B cell (primary cell): ENCODE measurements around the gene TRMT2A. TPM values are rescaled to one million over a fixed set of nuclear protein-coding genes. Genes with fewer than 3 reads are reported as not detected.

Source experiments
- ATAC-seq: fragments of 200-7000 bp; cut with Tn5 transposase; one replicate; pipeline ENCODE4 v1.10.0; 2021; ENCODE audit warnings: low read depth, mild to moderate bottlenecking, moderate number of reproducible peaks, moderate library complexity
- CTCF ChIA-PET: fragments of 350-600 bp; sonication (Branson Sonifier 250); formaldehyde crosslinking; loops from one replicate; lab custom pipeline; 2021; ENCODE audit warnings: antibody characterized with exemption, inconsistent platforms; lab: Charles Lee
- POLR2A ChIA-PET: fragments of 350-600 bp; sonication (Branson Sonifier 250); formaldehyde crosslinking; loops from one replicate; lab custom pipeline; 2021; ENCODE audit warnings: antibody characterized with exemption; lab: Charles Lee
- DNase-seq: peaks from one replicate; pipeline ENCODE4 v3.0.0; 2013
- H2AFZ ChIP-seq: 2 replicates; pipeline ENCODE4 v1.6.1; 2012; ENCODE audit warnings: mild to moderate bottlenecking, low read depth, low read length; ENCODE audit not compliant: insufficient read depth, poor library complexity, severe bottlenecking
- H3K27ac ChIP-seq, 2 donors: 1 replicate in 1 of 2; 2 replicates in 1 of 2; pipeline ENCODE4 v1.5.1; 2012 to 2013; ENCODE audit warnings: low read length in 2 of 2, mild to moderate bottlenecking in 2 of 2, moderate library complexity in 1 of 2
- H3K27me3 ChIP-seq, 4 experiments: fragments of 200-600 bp in 1 of 4; sonication (generic) in 1 of 4; replicated peaks in 1 of 4; 1 replicate in 2 of 4; 2 replicates in 2 of 4; pipeline versions ENCODE4 v1.6.1 to v1.7.0; 2013 to 2016; ENCODE audit warnings: low read length in 3 of 4, mild to moderate bottlenecking in 2 of 4, mixed read lengths in 1 of 4, moderate library complexity in 1 of 4; ENCODE audit not compliant: insufficient read depth in 4 of 4, control insufficient read depth in 3 of 4; ENCODE audit errors: control extremely low read depth in 1 of 4
- H3K36me3 ChIP-seq, 2 experiments: replicated peaks in 1 of 2; 1 replicate in 1 of 2; 2 replicates in 1 of 2; pipeline versions ENCODE4 v1.6.1 to v1.7.1; 2013; ENCODE audit warnings: low read length in 1 of 2; ENCODE audit not compliant: insufficient read depth in 2 of 2, control insufficient read depth in 1 of 2; ENCODE audit errors: control extremely low read depth in 1 of 2, extremely low read depth in 1 of 2
- H3K4me1 ChIP-seq, 2 donors: fragments of 200-600 bp in 1 of 2; sonication (generic) in 1 of 2; 1 replicate in 1 of 2; 2 replicates in 1 of 2; pipeline versions ENCODE4 v1.5.1 to v1.6.1; 2013 to 2017; ENCODE audit warnings: low read length in 2 of 2; ENCODE audit not compliant: control insufficient read depth in 2 of 2, insufficient read depth in 2 of 2
- H3K4me2 ChIP-seq: replicated peaks from 2 replicates; pipeline ENCODE3; 2012; ENCODE audit warnings: mild to moderate bottlenecking, low read depth, low read length; ENCODE audit not compliant: poor library complexity, severe bottlenecking
- H3K4me3 ChIP-seq, 5 experiments: fragments of 200-600 bp in 1 of 5; sonication (generic) in 1 of 5; 1 replicate in 3 of 5; 2 replicates in 2 of 5; pipeline versions ENCODE4 v1.5.1 to v1.7.0; 2011 to 2016; ENCODE audit warnings: low read length in 4 of 5, mild to moderate bottlenecking in 4 of 5, low read depth in 2 of 5, control low read depth in 1 of 5, moderate library complexity in 1 of 5; ENCODE audit not compliant: insufficient read depth in 1 of 5; ENCODE audit errors: control extremely low read depth in 1 of 5, extremely low read depth in 1 of 5
- H3K79me2 ChIP-seq: fragments of 200-600 bp; sonication (generic); one replicate; pipeline ENCODE4 v1.6.0; 2016; ENCODE audit warnings: low read length; ENCODE audit not compliant: control insufficient read depth, insufficient read depth
- H3K9ac ChIP-seq: fragments of 200-600 bp; sonication (generic); 2 replicates; pipeline ENCODE4 v1.6.1; 2017; ENCODE audit warnings: mild to moderate bottlenecking, low read length, moderate library complexity
- H3K9me3 ChIP-seq, 3 donors: one replicate each; pipeline versions ENCODE4 v1.6.1 to v1.7.1; 2013; ENCODE audit warnings: low read length in 2 of 3; ENCODE audit not compliant: control insufficient read depth in 2 of 3, insufficient read depth in 1 of 3; ENCODE audit errors: control extremely low read depth in 1 of 3
- H4K20me1 ChIP-seq: 2 replicates; pipeline ENCODE4 v1.6.0; 2012; ENCODE audit warnings: mild to moderate bottlenecking, low read length; ENCODE audit not compliant: insufficient read depth, control insufficient read depth, poor library complexity, severe bottlenecking
- H3K27ac Mint-ChIP-seq: one replicate; pipeline ENCODE4 v1.8.0; 2021; ENCODE audit warnings: mixed read lengths
- H3K27me3 Mint-ChIP-seq: one replicate; pipeline ENCODE4 v1.8.0; 2021; ENCODE audit warnings: mixed read lengths
- H3K4me1 Mint-ChIP-seq: one replicate; pipeline ENCODE4 v1.8.0; 2021; ENCODE audit warnings: mixed read lengths
- H3K4me3 Mint-ChIP-seq: one replicate; pipeline ENCODE4 v1.8.0; 2021; ENCODE audit warnings: mixed read lengths
- H3K9me3 Mint-ChIP-seq: one replicate; pipeline ENCODE4 v1.8.0; 2022; ENCODE audit warnings: mixed read lengths; ENCODE audit not compliant: insufficient read depth
- CTCF ChIP-seq: fragments of 200-600 bp; IDR thresholded peaks from one replicate; pipeline ENCODE4 v1.8.0; 2022; ENCODE audit warnings: antibody characterized with exemption, mild to moderate bottlenecking
- EZH2 ChIP-seq: IDR thresholded peaks from 2 replicates; pipeline ENCODE4 v1.6.1; 2012; ENCODE audit warnings: borderline replicate concordance, low read depth, mild to moderate bottlenecking, moderate library complexity, low read length; ENCODE audit not compliant: insufficient read depth, poor library complexity, severe bottlenecking
- WGBS: methylation state at CpG from one replicate; pipeline ENCODE4 v1.1.5; 2013; ENCODE audit warnings: missing lambda C conversion rate; ENCODE audit not compliant: insufficient coverage; 5-methylcytosine and 5-hydroxymethylcytosine counted together
- intact Hi-C: fragments of 100-400 bp; cut with micrococcal nuclease; formaldehyde crosslinking; loops from one replicate; pipeline ENCODE4 v1.10.0; 2022
- polyA plus RNA-seq: library from polyadenylated mRNA; depleted of rRNA; stranded (reverse); fragments of >200 nt; gene quantifications from 2 replicates; pipeline ENCODE4 v1.2.3, GENCODE V29; 2012
- total RNA-seq, 2 donors: library from RNA; stranded (reverse); fragments of 120-200 nt in 1 of 2; gene quantifications; 1 replicate in 1 of 2; 2 replicates in 1 of 2; pipeline versions ENCODE4 v1.2.3 to v1.2.4, GENCODE V29; 2013 to 2022

The TRMT2A gene
- total and polyA plus RNA-seq, 2 donors (not counting 1 experiment from before 2014, with no cell fraction given) = 95.7 to 144 TPM

DNA sequence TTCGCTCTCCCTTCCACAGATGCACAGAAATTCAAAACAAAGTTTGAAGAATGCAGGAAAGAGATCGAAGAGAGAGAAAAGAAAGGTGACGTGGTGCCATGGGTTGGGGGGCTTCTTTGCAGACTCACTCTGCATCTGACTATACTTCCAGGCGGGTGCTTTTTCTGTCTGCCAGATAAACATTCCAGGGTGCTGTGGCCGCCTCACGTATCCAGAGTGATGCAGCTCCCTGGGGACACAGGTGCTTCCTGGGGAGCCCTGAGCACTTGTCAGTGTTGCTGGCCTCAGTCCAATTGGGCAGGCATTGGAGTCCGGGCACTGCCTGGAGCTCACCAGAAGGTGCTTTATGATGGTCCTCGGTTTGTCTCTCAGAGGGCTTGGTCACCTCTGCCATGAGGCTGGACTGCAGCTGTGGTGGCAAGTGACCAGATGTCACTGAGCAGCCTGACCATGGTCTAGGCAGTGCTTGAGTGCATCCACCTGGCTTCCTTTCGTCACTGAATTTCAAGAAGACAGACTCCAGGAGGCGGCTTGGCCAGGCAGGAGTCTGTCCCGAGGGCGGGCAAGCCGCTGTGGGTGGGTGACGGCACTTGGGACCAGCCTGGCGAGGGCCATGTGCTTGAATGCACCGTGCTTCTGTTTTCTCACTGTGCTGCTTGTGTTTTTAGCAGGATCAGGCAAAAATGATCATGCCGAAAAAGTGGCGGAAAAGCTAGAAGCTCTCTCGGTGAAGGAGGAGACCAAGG lies 9.4 kb upstream of the TRMT2A start:
- H3K27me3 Mint-ChIP-seq = no peaks in the 10 kb centered on the region
- ChIA-PET POLR2A (no interaction called here), CTCF (no interaction called here)
- Histone ChIP-seq H2AFZ (no peak overlapping the region), H3K27ac (no peak overlapping the region), H3K4me2 (no peak overlapping the region), H4K20me1 (peaks cover 31% of the 10 kb centered on the region), H3K36me3 (peaks cover 0 to 36% of the 10 kb centered on the region in 2 experiments), H3K79me2 (peaks cover 28% of the 10 kb centered on the region), H3K9ac (no peak overlapping the region), H3K9me3 (no peaks in the 10 kb centered on the region), H3K27me3 (no peaks in the 10 kb centered on the region), H3K4me1 (peaks cover 0 to 6% of the 10 kb centered on the region in 2 donors), H3K4me3 (no peak overlapping the region)
- TF ChIP-seq CTCF (no peak), EZH2 (no peak)
- H3K9me3 Mint-ChIP-seq = no peaks in the 10 kb centered on the region
- no peak for DNase-seq
- WGBS = 72% methylated on average over 18 of the region's 19 CpGs
- intact Hi-C loops = no loop called here
- H3K4me1 Mint-ChIP-seq = peaks cover 7% of the 10 kb centered on the region
- ATAC-seq = no peak
- H3K4me3 Mint-ChIP-seq = no peak overlapping the region
- H3K27ac Mint-ChIP-seq = no peak overlapping the region
